ENCODE measurements around the gene CARS2.

The CARS2 gene, protein sequence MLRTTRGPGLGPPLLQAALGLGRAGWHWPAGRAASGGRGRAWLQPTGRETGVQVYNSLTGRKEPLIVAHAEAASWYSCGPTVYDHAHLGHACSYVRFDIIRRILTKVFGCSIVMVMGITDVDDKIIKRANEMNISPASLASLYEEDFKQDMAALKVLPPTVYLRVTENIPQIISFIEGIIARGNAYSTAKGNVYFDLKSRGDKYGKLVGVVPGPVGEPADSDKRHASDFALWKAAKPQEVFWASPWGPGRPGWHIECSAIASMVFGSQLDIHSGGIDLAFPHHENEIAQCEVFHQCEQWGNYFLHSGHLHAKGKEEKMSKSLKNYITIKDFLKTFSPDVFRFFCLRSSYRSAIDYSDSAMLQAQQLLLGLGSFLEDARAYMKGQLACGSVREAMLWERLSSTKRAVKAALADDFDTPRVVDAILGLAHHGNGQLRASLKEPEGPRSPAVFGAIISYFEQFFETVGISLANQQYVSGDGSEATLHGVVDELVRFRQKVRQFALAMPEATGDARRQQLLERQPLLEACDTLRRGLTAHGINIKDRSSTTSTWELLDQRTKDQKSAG

DNA sequence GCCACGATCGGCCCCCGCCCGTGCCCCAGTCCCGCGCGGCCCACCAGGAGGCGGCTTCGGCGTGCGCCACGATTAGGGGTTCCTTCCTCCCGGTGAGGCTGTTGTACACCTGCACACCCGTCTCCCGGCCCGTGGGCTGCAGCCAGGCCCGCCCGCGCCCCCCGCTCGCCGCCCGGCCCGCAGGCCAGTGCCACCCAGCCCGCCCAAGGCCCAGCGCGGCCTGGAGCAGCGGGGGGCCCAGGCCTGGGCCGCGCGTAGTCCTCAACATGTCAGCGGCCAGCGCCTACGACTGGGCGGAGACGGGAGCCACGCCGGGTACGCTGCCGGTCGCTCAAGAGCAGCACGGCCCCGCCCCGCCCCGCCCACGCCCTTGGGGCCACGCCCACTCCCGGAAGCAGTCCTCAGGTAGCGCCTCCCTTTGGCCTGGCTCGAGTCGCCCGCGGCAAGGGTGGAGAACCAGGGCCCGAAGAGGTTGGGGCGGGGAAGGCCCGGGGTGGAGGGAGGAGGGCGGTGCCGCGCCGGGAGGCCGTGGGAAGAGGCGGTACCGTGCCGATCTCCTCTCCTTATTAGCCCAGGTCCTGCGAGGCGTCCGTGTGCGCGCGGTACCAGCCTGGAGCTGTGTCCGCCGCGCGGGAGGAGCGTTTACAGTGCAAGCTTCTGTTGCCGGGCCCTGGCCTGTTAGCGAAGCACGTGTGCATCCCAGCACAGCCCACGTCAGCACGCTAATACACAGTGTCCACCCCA lies at the start of gene CARS2:
TSS of gene CARS2 (minus strand) at position 291 of the 744 bp plus-strand sequence. CDS start at position 268, 23 bp downstream.
- Mint-ChIP-seq H3K27me3 (ENCODE audit: low read depth, poor library complexity) (no peaks in the 10 kb centered on the region), H3K27ac (peak within 1 kb of the TSS; percentile 8), H3K36me3 (ENCODE audit: low read depth) (peaks cover 11% of the 10 kb centered on the region), H3K4me1 (peaks cover 63% of the 10 kb centered on the region), H3K9me3 (peaks cover 2% of the 10 kb centered on the region), H3K4me3 (peak within 1 kb of the TSS; percentile 91)
- TF ChIP-seq, protein P1, sequence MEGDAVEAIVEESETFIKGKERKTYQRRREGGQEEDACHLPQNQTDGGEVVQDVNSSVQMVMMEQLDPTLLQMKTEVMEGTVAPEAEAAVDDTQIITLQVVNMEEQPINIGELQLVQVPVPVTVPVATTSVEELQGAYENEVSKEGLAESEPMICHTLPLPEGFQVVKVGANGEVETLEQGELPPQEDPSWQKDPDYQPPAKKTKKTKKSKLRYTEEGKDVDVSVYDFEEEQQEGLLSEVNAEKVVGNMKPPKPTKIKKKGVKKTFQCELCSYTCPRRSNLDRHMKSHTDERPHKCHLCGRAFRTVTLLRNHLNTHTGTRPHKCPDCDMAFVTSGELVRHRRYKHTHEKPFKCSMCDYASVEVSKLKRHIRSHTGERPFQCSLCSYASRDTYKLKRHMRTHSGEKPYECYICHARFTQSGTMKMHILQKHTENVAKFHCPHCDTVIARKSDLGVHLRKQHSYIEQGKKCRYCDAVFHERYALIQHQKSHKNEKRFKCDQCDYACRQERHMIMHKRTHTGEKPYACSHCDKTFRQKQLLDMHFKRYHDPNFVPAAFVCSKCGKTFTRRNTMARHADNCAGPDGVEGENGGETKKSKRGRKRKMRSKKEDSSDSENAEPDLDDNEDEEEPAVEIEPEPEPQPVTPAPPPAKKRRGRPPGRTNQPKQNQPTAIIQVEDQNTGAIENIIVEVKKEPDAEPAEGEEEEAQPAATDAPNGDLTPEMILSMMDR (IDR thresholded peaks at IDR 0.05) = no peak
- peak; percentile 94 for DNase-seq

- no peak for DNase-seq
- Mint-ChIP-seq H3K9me3 (peaks cover 49% of the 10 kb centered on the region), H3K27ac (no peak overlapping the region), H3K4me3 (no peak overlapping the region), H3K27me3 (ENCODE audit: low read depth, poor library complexity) (peaks cover 3% of the 10 kb centered on the region), H3K36me3 (ENCODE audit: low read depth) (peaks cover 42% of the 10 kb centered on the region), H3K4me1 (peaks cover 31% of the 10 kb centered on the region)
- TF ChIP-seq, protein P1 (IDR thresholded peaks at IDR 0.05) = no peak
Measured at GRCh38 chr13:110748271-110748670, 42.4 kb upstream of the CARS2 start.

GRCh38 chr13:110746438-110746837 lies 40.5 kb upstream of the CARS2 start:
- H3K4me3 Mint-ChIP-seq = peak overlapping the region; percentile 24
- H3K9me3 Mint-ChIP-seq = peaks cover 43% of the 10 kb centered on the region
- DNase-seq = no peak
- H3K27ac Mint-ChIP-seq = peak overlapping the region; percentile 84
- H3K4me1 Mint-ChIP-seq = peaks cover 31% of the 10 kb centered on the region
- TF ChIP-seq, protein P1 (IDR thresholded peaks at IDR 0.05) = no peak
- peaks cover 25% of the 10 kb centered on the region for H3K36me3 Mint-ChIP-seq (ENCODE audit: low read depth)
- H3K27me3 Mint-ChIP-seq (ENCODE audit: low read depth, poor library complexity) = peaks cover 3% of the 10 kb centered on the region

- peaks cover 29% of the 10 kb centered on the region for H3K4me1 Mint-ChIP-seq
- peaks cover 7% of the 10 kb centered on the region for H3K36me3 Mint-ChIP-seq (ENCODE audit: low read depth)
- no peak overlapping the region for H3K27ac Mint-ChIP-seq
- no peak for DNase-seq
- TF ChIP-seq, protein P1 (IDR thresholded peaks at IDR 0.05) = no peak
- peaks cover 41% of the 10 kb centered on the region for H3K9me3 Mint-ChIP-seq
- peaks cover 3% of the 10 kb centered on the region for H3K27me3 Mint-ChIP-seq (ENCODE audit: low read depth, poor library complexity)
- H3K4me3 Mint-ChIP-seq = no peak overlapping the region
Measured at GRCh38 chr13:110743687-110744086, 37.8 kb upstream of the CARS2 start.

GRCh38 chr13:110737555-110737954 lies 31.6 kb upstream of the CARS2 start:
- H3K9me3 Mint-ChIP-seq = peaks cover 35% of the 10 kb centered on the region
- peaks cover 11% of the 10 kb centered on the region for H3K36me3 Mint-ChIP-seq (ENCODE audit: low read depth)
- H3K27me3 Mint-ChIP-seq (ENCODE audit: low read depth, poor library complexity) = peaks cover 10% of the 10 kb centered on the region
- no peak for DNase-seq
- H3K4me1 Mint-ChIP-seq = no peaks in the 10 kb centered on the region
- no peak overlapping the region for H3K27ac Mint-ChIP-seq
- TF ChIP-seq, protein P1 (IDR thresholded peaks at IDR 0.05) = no peak
- H3K4me3 Mint-ChIP-seq = no peak overlapping the region
